Glomerular endothelial cell (primary cell): Measurements from ENCODE around the gene ADORA3. TPM values are rescaled to one million over a fixed set of nuclear protein-coding genes. Genes with fewer than 3 reads are reported as not detected.

ENCODE experiments used
- DNase-seq: peaks from one replicate; pipeline ENCODE4 v3.0.0-alpha.2; 2011; ENCODE audit warnings: low read depth, low spot score; ENCODE audit errors: extremely low read depth
- total RNA-seq: library from RNA; depleted of rRNA; stranded (reverse); fragments of >200 nt; gene quantifications from 2 replicates; pipeline ENCODE4 v1.2.3, GENCODE V29; 2015

The ADORA3 gene
- total RNA-seq, 1 donor from 2014 or later: not detected

GRCh38 chr1:111509997-111510375, 6.6 kb upstream of the ADORA3 start:
- DNase-seq: no peak

GRCh38 chr1:111507411-111508201, 4.2 kb upstream of the ADORA3 start:
- DNase-seq: no peak

GRCh38 chr1:111506561-111506960, 3.1 kb upstream of the ADORA3 start:
- no peak for DNase-seq

- no peak for DNase-seq
Observed at GRCh38 chr1:111505641-111506119, 2.2 kb upstream of the ADORA3 start.

- no peak for DNase-seq
Observed at GRCh38 chr1:111504097-111504496, 664 bp upstream of the ADORA3 start.

- no peak for DNase-seq
Observed at GRCh38 chr1:111501645-111502044, 1.8 kb downstream of the ADORA3 start.

- no peak for DNase-seq
Observed at GRCh38 chr1:111499026-111499785, 4.2 kb downstream of the ADORA3 start.

GRCh38 chr1:111497592-111497991, 5.8 kb downstream of the ADORA3 start:
- DNase-seq: no peak

GRCh38 chr1:111496398-111496797, 7.0 kb downstream of the ADORA3 start:
- DNase-seq: no peak

GRCh38 chr1:111491070-111491469, 12.4 kb downstream of the ADORA3 start:
- DNase-seq: no peak

GRCh38 chr1:111490220-111490619, 13.2 kb downstream of the ADORA3 start:
- DNase-seq: no peak

GRCh38 chr1:111489604-111490003, 13.8 kb downstream of the ADORA3 start:
- no peak for DNase-seq

GRCh38 chr1:111488669-111489068, 14.8 kb downstream of the ADORA3 start:
- no peak for DNase-seq

- DNase-seq: no peak
Observed at GRCh38 chr1:111487133-111487532, 16.3 kb downstream of the ADORA3 start.

- DNase-seq: no peak
Observed at GRCh38 chr1:111486431-111486830, 17.0 kb downstream of the ADORA3 start.

- DNase-seq: no peak
Observed at GRCh38 chr1:111484391-111485026, 18.9 kb downstream of the ADORA3 start.

GRCh38 chr1:111483876-111484275, 19.6 kb downstream of the ADORA3 start:
- no peak for DNase-seq

- no peak for DNase-seq
Observed at GRCh38 chr1:111483166-111483565, 20.3 kb downstream of the ADORA3 start.

GRCh38 chr1:111481387-111482221, 21.8 kb downstream of the ADORA3 start:
- peak; percentile 10 for DNase-seq

- no peak for DNase-seq
Observed at GRCh38 chr1:111480674-111481073, 22.8 kb downstream of the ADORA3 start.
